Left ventricle myocardium inferior (tissue), 1 donor: ENCODE measurements around the gene TRMT112. TPM values are rescaled to one million over a fixed set of nuclear protein-coding genes. Genes with fewer than 3 reads are reported as not detected.

ENCODE experiments used
- DNase-seq: peaks from one replicate; pipeline ENCODE4 v3.0.0-alpha.2; 2020
- H3K27ac ChIP-seq: fragments of 200-600 bp; replicated peaks from 2 replicates; pipeline ENCODE4 v1.8.0; 2021
- H3K27me3 ChIP-seq: fragments of 200-600 bp; 2 replicates; pipeline ENCODE4 v1.8.0; 2021; ENCODE audit warnings: low read depth
- H3K36me3 ChIP-seq: fragments of 200-600 bp; 2 replicates; pipeline ENCODE4 v1.8.0; 2021
- H3K4me1 ChIP-seq: fragments of 200-600 bp; 2 replicates; pipeline ENCODE4 v1.8.0; 2021
- H3K4me3 ChIP-seq: fragments of 200-600 bp; 2 replicates; pipeline ENCODE4 v1.8.0; 2021; ENCODE audit warnings: mild to moderate bottlenecking, moderate library complexity
- H3K9me3 ChIP-seq: fragments of 200-600 bp; replicated peaks from 2 replicates; pipeline ENCODE4 v1.8.0; 2021
- intact Hi-C: fragments of 100-400 bp; cut with micrococcal nuclease; formaldehyde crosslinking; loops from one replicate; pipeline ENCODE4 v1.11.0; 2022
- total RNA-seq: library from RNA; stranded (reverse); fragmentation: NEBNext Ultra II Directional; extraction: Animal tissue kit (Norgen Biotek cat#: 25700); gene quantifications from one replicate; pipeline ENCODE4 v1.2.1, GENCODE V29; 2021
- TF ChIP-seq, protein P1 (sequence below): fragments of 200-600 bp; IDR thresholded peaks from 2 replicates; pipeline ENCODE4 v1.8.0; 2021; ENCODE audit warnings: antibody characterized with exemption, mild to moderate bottlenecking, borderline replicate concordance
- donor health status: DM: no; HTN: yes; CAD: no; lungs with severe emphysema.

TRMT112 gene
- total RNA-seq, 1 donor from 2014 or later: 97.5 TPM

DNA sequence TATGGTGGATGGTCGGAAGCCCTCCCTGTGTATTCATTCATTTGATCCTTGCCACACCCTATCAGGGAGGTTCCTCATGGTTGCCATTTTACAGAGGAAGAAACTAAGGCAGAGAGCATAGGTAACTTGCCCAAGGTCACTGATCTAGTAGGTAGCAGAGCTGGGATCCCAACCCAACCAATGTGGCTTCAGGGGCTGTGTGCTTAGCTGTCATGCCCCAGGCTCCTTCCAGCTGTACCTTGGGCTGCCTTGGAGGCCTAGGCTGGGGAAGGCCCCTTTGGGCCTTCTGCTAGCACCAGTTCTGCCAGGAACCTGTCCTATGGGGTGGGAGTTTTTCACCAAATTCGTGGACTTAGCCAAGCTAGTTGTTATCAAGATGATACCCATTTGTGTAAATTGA, 41.5 kb downstream of the TRMT112 start:
- Histone ChIP-seq H3K27ac (no peak overlapping the region), H3K27me3 (no peaks in the 10 kb centered on the region), H3K4me1 (peaks cover 32% of the 10 kb centered on the region), H3K9me3 (no peaks in the 10 kb centered on the region), H3K4me3 (no peak overlapping the region), H3K36me3 (peaks cover 40% of the 10 kb centered on the region)
- no peak for DNase-seq
- intact Hi-C loops: no loop called here
- TF ChIP-seq, protein P1, sequence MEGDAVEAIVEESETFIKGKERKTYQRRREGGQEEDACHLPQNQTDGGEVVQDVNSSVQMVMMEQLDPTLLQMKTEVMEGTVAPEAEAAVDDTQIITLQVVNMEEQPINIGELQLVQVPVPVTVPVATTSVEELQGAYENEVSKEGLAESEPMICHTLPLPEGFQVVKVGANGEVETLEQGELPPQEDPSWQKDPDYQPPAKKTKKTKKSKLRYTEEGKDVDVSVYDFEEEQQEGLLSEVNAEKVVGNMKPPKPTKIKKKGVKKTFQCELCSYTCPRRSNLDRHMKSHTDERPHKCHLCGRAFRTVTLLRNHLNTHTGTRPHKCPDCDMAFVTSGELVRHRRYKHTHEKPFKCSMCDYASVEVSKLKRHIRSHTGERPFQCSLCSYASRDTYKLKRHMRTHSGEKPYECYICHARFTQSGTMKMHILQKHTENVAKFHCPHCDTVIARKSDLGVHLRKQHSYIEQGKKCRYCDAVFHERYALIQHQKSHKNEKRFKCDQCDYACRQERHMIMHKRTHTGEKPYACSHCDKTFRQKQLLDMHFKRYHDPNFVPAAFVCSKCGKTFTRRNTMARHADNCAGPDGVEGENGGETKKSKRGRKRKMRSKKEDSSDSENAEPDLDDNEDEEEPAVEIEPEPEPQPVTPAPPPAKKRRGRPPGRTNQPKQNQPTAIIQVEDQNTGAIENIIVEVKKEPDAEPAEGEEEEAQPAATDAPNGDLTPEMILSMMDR: no peak

DNA sequence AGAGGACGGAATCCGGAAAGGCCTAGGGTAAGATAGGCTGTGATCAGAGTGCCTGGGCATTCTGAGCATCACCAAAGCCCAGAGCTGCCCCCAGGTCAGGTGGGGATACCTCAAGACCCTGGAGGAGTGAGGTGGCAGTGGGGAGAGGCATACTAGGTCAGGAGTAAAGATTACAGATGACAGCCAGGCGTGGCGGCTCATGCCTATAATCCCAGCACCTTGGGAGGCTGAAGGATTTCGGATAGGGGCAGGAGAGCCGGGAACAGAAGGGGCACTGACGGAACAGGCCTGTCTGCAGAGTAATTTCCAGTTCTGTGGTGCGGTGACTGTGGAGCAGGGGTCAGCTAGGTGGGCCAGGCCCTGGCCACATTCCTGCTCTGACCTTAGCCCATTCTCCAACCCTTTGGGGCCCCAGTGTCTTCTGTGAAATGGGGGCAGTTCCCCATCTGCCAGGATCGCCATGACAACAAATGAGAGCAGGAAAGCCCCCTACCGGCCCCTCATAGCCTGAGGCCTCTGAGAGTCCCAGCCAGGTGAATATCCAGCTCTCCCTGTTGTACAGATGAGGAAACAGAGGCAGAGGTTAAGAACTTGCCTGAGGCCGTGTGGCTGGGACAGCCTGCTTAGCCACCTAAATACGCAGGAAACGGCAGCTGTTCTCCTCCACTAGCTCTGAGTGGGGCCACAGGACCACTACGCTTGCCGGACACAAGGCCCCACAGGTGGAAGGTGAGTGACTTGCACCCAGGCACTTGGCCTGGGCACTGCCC, 42.1 kb downstream of the TRMT112 start:
- DNase-seq: no peak
- Histone ChIP-seq H3K27me3 (no peaks in the 10 kb centered on the region), H3K36me3 (peaks cover 36% of the 10 kb centered on the region), H3K9me3 (no peaks in the 10 kb centered on the region), H3K4me3 (no peak overlapping the region), H3K27ac (no peak overlapping the region), H3K4me1 (peaks cover 36% of the 10 kb centered on the region)
- TF ChIP-seq, protein P1: no peak
- intact Hi-C loops: no loop called here

DNA sequence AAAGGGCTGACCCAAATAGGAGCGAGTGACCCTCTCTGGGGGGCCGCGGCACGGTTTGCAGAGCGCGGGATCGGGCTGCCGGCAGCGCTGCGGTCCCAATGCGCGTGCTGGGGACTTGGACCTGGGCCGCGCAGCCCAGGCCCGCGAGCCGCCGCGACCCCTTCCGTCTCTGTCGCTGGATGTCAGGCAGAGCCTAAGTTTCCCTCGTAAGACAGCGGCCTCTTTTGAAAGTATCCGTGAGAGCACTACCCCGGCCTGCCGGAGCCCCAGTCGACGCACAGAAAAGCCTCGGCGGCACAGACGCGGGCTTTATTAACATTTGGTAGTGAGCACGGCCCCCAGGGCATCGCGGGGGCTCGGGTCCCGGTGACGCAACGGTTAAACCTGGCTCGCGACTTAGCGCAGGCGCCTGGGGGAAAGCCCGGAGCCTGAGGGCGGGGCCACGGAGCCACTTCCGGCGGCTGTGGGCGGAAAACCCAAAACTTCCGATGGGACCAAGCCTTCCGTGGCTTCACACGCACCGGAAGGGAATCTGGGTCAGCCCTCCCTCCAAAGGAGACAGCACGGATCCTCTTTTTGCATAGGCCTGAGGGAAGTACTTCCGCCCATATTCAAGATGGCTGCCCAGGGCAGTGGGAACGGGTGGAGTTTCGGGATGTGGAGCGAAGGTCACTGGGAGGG, 47.7 kb downstream of the TRMT112 start:
- Histone ChIP-seq H3K36me3 (peaks cover 19% of the 10 kb centered on the region), H3K27me3 (no peaks in the 10 kb centered on the region), H3K9me3 (no peaks in the 10 kb centered on the region), H3K27ac (peak overlapping the region; percentile 98), H3K4me3 (peak overlapping the region; percentile 85), H3K4me1 (peaks cover 64% of the 10 kb centered on the region)
- TF ChIP-seq, protein P1: no peak
- peak; percentile 98 for DNase-seq
- intact Hi-C loops: no loop called here

DNA sequence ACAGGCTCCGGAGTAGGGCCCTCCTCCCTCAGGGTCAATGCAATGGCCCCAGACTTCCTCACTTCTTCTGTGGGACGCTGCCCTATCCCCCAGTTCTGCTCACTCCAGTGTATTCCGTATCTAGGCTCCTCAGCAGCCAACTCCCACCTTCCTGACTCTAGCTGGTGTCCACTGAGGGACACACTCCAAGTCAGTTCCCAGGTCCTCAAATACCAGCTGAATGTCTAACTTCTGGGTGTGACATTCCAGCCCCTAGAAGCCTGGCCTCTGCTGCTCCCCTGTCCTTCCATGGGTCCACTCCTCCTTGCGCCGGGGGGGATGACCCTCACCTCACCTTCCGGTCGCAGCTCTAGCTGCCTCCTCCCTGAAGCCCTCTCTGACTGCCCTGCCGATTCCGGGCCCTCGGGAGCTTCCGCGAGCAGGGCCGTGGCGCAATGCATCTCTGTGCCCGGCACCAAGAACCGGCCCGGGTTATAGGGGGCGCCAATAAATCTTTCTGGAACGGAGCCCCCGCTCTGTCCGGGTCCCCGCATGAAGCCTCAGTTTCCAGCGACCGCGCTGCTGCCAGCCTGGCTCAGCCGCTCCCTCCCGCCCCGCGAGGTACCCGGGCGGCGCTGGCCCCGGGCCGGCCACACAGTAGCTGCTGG, 48.3 kb downstream of the TRMT112 start:
- DNase-seq: peak; percentile 71
- Histone ChIP-seq H3K9me3 (no peaks in the 10 kb centered on the region), H3K4me3 (peak overlapping the region; percentile 85), H3K27me3 (no peaks in the 10 kb centered on the region), H3K36me3 (peaks cover 24% of the 10 kb centered on the region), H3K27ac (peak overlapping the region; percentile 98), H3K4me1 (peaks cover 64% of the 10 kb centered on the region)
- intact Hi-C loops: no loop called here
- TF ChIP-seq, protein P1: no peak

DNA sequence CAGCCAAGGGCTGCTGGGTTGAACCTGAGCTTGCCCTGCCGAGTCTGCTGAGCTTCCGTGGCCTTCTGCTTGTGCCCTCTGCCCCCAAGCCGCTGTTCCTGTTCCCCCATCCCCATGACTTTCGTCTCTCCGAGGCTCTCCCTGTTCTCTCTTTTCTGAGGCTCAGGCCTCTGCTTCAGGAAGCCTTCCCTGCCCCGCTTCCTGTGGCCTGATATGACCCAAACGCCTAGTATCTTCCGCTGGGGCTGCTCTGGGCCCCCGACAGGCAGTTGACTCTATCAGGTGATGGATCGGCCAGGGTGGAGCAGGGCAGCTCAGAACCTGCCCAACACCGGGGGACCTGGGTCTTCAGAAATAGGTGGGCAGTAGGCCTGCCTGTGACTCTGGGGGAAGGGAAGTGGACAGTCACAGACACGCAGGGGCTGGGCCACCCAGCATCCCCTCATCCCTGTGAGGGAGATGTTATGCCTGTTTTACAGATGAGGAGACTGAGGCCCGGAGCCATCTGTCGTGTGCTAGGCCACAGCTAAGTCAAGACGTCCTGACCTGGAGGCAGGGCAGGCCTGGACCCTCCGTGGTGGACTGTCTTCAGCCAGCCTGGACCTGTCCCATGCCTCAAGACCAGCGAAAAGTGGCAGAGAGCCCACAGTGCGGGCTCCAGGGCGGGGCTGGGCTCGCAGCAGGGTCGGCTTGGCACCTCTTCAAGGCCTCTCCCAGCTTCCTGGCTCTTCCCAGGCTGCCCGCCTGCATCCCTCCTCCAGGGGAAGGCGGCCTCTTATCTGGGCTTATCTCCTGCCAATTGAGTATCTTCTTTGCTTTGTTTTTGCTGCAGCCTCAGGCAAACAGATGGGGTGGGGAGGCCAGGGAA, 49.1 kb downstream of the TRMT112 start:
- H3K9me3 ChIP-seq: no peaks in the 10 kb centered on the region
- DNase-seq: peak; percentile 60
- intact Hi-C loops: no loop called here

More for the DNA sequence above, 49.1 kb downstream of the TRMT112 start:
- Histone ChIP-seq H3K27me3 (no peaks in the 10 kb centered on the region), H3K27ac (peak overlapping the region; percentile 98), H3K4me1 (peaks cover 57% of the 10 kb centered on the region), H3K36me3 (peaks cover 32% of the 10 kb centered on the region), H3K4me3 (peak overlapping the region; percentile 85)
- TF ChIP-seq, protein P1: peak; percentile 16
